SK-N-DZ (cell line): ENCODE measurements around the gene ZNF879.
A peak's percentile ranks its signal among the peaks of the same experiment; 100 is the strongest.

ENCODE experiments used
- DNase-seq: peaks from one replicate; pipeline ENCODE4 v3.0.0-alpha.2; 2015; ENCODE audit warnings: low spot score

The ZNF879 gene

GRCh38 chr5:179006564-179006963, 17.0 kb upstream of the ZNF879 start:
- no peak for DNase-seq

GRCh38 chr5:179008667-179009066, 14.9 kb upstream of the ZNF879 start:
- no peak for DNase-seq

DNA sequence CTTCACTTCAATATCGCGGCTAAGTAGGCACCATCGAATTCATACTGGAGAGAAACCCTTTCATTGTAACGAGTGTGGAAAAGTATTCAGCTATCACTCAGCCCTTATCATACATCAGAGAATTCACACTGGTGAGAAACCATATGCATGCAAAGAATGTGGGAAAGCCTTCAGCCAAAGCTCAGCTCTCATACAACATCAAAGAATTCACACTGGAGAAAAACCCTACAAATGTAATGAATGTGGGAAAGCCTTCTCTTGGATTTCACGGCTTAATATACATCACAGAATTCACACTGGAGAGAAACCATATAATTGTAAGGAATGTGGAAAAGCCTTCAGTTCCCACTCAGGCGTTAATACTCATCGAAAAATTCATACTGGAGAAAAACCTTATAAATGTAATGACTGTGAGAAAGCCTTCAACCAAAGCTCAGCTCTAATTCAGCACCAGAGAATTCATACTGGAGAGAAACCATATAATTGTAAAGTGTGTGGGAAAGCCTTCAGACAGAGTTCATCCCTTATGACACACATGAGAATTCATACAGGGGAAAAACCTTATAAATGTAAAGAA, 9.5 kb downstream of the ZNF879 start:
- DNase-seq = no peak

GRCh38 chr5:179044765-179045164, 21.2 kb downstream of the ZNF879 start:
- no peak for DNase-seq

GRCh38 chr5:179051784-179052183, 28.2 kb downstream of the ZNF879 start:
- no peak for DNase-seq

GRCh38 chr5:179054036-179054785, 30.6 kb downstream of the ZNF879 start:
- no peak for DNase-seq

DNA sequence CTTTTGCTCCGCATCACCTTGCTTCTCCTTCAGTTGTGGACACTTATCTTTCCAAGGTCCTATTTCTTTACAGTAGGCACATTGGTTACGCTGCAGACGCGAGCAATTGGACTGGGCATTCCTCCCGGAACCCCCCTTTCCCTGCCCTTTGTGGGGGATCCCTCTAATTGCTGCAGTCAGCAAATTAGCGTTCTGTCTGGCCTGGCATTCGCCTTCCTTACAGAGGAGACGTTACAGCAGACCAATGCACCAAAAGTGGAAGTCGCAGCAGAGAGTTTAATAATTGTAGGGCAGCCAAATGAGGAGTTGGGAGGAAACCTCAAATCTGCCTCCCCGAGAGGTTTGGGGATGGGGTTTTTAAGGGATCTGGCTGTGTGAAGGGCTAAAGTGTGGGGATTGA, 31.3 kb downstream of the ZNF879 start:
- DNase-seq = no peak

DNA sequence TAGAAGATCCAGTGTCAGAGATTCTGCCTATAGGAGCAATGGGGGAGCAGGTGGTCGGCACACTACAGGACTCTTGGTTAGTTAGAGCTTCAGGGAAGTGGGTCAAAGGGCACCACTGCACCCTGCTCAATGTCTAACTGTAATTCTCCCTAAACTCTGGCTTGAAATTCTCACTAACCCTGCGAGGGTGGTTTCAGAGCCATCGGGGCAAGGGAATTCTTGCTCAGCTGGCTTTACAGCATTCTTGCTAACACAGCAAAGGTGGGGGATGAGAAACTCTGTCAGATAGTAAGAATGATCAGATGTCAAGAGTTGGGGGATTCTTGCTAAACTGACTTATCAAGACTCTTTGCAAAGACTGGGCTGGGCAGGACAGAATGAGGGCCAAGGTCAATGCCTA, 31.8 kb downstream of the ZNF879 start:
- no peak for DNase-seq

DNA sequence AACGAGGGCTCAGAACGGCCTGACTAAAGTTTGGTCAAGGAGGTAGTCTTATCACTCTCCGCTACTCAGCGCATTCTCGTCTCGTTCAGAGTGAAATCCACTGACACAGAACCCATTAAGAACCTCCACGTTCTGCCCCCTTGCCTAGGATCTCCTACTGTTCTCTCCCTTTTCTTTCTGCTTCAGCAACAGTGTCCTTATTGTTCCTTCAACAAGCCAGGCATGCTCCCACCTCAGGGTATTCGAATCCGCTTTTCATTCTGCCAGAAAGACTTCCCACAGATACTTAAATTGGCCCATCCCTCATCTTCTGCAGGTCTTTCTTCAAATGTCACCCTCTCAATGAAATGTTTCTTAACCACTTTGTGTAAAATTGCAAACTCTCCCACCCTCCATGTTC, 32.2 kb downstream of the ZNF879 start:
- no peak for DNase-seq

DNA sequence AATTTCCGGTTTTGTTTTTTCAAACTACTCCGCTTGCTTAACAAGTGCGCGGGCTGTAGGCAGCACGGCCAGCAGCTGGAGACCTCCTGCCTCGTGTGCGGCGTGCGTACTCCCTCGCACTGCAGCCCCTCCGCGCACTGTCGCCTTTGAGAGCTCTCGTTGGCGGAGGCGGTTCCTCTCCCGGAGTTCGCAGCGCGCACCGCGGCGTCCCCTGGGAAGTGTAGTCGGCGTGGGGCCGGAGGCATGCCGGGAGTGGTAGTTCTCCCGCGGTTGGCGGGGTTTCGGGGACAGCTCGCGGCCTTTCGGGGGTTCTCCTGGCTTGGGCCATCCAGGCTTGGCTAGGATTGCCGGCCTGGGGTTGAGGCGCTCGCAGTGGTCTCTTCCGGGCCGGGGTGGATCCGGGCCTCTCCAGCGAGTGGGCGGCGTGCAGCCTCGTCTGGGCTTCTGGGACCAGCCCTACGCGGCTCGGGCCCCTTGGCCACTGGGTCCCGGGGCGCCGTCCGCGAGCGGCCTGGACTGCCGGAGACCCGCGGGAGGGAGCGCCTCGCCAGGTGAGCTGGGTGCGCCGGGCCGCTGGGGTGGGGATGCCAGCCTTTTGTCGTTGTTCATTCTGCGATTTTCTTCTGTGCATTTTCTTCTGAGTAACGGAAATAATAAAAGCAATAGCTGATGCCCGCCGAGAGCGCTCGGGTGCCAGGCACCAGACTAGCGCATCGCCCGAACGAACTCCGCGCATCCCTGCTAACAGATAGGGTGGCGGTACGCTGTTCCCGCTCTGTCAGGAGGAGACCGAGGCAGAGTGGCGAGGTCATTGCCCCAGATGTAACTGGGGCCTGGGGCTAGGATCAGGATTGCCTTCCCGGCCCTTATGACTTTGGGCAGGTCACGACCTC, 36.8 kb downstream of the ZNF879 start, which contains the start of gene ZNF354C:
Gene ZNF354C (plus strand): TSS at position 258 of the 893 bp plus-strand sequence. CDS start 1,696 bp downstream, outside the sequence.
- peak; percentile 95 for DNase-seq

- no peak for DNase-seq
Measured at GRCh38 chr5:179061025-179061424, 37.4 kb downstream of the ZNF879 start.

DNA sequence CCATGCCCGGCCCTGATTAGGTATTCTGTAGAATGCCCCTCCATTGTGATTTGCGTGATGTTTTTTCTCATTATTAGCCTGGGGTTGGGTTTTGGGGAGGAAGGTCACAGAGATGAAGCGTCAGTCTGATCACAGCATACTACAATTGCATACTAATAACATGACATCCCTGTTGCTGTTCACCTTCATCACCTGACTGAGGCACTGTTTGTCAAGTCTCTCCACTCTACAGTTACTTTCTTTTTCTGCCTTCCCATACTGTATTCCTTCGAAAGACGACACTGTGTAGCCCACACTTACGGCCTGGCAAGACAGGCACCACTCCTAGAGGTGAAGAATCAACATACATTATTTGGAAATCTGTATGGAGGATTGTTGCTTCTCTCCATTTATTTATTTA, 42.1 kb downstream of the ZNF879 start:
- no peak for DNase-seq

DNA sequence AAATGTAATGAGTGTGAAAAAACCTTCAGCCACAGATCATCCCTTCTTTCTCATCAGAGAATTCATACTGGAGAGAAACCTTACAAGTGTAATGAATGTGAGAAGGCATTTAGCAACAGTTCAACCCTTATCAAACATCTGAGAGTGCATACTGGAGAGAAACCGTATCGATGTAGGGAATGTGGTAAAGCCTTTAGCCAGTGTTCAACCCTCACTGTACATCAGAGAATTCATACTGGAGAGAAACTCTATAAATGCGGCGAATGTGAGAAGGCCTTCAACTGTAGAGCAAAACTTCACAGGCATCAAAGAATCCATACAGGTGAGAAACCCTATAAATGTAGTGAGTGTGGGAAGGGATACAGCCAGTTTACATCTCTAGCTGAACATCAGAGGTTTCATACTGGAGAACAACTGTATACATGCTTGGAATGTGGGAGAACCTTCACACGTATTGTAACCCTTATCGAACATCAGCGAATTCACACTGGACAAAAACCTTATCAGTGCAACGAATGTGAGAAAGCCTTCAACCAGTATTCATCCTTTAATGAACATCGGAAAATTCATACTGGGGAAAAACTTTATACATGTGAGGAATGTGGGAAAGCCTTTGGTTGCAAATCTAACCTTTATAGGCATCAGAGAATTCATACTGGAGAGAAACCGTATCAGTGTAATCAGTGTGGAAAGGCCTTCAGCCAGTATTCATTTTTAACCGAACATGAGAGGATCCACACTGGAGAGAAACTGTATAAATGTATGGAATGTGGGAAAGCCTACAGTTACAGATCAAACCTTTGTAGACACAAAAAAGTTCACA, 55.8 kb downstream of the ZNF879 start:
- DNase-seq = no peak

GRCh38 chr5:179080724-179081123, 57.1 kb downstream of the ZNF879 start:
- no peak for DNase-seq
